GM21360 (cell line): ENCODE results near the gene LTBP3.
A peak's percentile ranks its signal among the peaks of the same experiment; 100 is the strongest.

Experiments
- ATAC-seq: cut with Tn5 transposase; IDR thresholded peaks from one replicate; pipeline ENCODE4 v1.9.1; 2021; ENCODE audit warnings: mild to moderate bottlenecking, moderate library complexity; ENCODE audit not compliant: unreplicated experiment

Gene LTBP3

GRCh38 chr11:65555693-65556231 lies 2.4 kb downstream of the LTBP3 start:
- ATAC-seq, result no peak

- ATAC-seq, result no peak
Observed at GRCh38 chr11:65554842-65555430, 3.2 kb downstream of the LTBP3 start.

GRCh38 chr11:65554057-65554818 lies 3.9 kb downstream of the LTBP3 start:
- ATAC-seq, result no peak

- no peak for ATAC-seq
Observed at GRCh38 chr11:65553301-65554001, 4.7 kb downstream of the LTBP3 start.

- no peak for ATAC-seq
Observed at GRCh38 chr11:65552388-65552951, 5.7 kb downstream of the LTBP3 start.

GRCh38 chr11:65551572-65552387 lies 6.4 kb downstream of the LTBP3 start:
- no peak for ATAC-seq

GRCh38 chr11:65549096-65549495 lies 9.1 kb downstream of the LTBP3 start:
- no peak for ATAC-seq

GRCh38 chr11:65548395-65548794 lies 9.8 kb downstream of the LTBP3 start:
- ATAC-seq, result no peak

- no peak for ATAC-seq
Observed at GRCh38 chr11:65547446-65548125, 10.6 kb downstream of the LTBP3 start.

GRCh38 chr11:65546217-65546958 lies 11.8 kb downstream of the LTBP3 start:
- peak; percentile 58 for ATAC-seq

- no peak for ATAC-seq
Observed at GRCh38 chr11:65545853-65546216, 12.3 kb downstream of the LTBP3 start.

- no peak for ATAC-seq
Observed at GRCh38 chr11:65542738-65543390, 15.3 kb downstream of the LTBP3 start.

GRCh38 chr11:65541093-65541982 lies 16.8 kb downstream of the LTBP3 start:
- no peak for ATAC-seq

- ATAC-seq, result peak; percentile 57
Observed at GRCh38 chr11:65540290-65541092, 17.7 kb downstream of the LTBP3 start.

GRCh38 chr11:65539744-65540289 lies 18.3 kb downstream of the LTBP3 start:
- no peak for ATAC-seq

GRCh38 chr11:65538915-65539743 lies 19.0 kb downstream of the LTBP3 start:
- ATAC-seq, result no peak
